Measurements from ENCODE around the gene ZNF26.

GRCh38 chr12:132998741-132999140 lies 12.6 kb downstream of the ZNF26 start:
- TF ChIP-seq EZH2 (IDR thresholded peaks at IDR 0.05; ENCODE audit: borderline replicate concordance, low read depth, low read length, poor library complexity, severe bottlenecking) (no peak), CTCF (conservative IDR thresholded peaks at IDR 0.05; ENCODE audit: low read depth, low read length) (no peak)

Data from A673 (cell line).